ENCODE measurements around the gene RASL12. TPM values are rescaled to one million over a fixed set of nuclear protein-coding genes. Genes with fewer than 3 reads are reported as not detected.

Gene RASL12
- total RNA-seq, 3 donors from 2014 or later (not counting 1 experiment from before 2014, with no cell fraction given) = not detected

DNA sequence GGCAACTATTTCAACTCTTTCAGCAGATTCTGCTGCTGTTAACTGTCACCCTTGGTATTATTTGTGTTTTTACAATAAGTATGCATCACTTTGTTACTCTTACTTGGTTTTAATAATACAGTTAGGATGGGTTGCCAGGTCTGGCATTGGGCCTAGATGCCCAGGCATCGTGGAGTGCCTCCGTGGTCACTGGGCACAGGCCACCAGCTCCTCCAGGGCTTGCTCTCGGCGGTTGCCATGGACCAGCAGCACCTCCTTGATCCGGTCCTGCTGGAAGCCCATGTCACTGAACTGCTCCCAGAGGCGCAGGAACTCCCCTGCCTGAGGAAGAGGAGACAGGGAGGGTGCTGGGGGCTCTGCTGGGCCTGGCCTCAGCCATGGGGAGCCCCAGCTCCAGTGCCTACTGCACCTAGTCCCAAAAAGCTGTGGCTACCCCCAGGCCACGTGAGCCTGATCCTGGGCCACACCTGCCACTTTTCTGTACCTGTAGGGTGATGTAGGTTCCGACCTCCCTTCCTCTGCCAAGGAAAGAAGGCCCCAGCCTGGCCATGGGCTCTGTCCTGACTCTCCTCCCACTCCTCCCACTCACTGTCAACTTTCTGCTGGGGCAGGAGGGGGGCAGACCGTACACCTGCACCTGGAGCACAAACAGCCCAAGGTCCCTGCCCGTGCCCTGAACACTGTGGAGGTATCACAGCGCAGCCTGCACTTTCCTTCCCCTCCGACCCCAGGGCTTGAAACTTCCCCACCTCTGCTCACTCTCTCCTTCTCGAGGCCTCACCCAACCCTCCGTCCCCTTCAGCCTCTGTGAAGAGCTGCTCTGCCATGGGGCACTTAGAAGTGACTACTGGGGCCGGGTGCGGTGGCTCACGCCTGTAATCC, 25.4 kb upstream of the RASL12 start:
- intact Hi-C loops (cut with micrococcal nuclease) = no loop called here
- Histone ChIP-seq H3K4me1 (ENCODE audit: control insufficient read depth, insufficient read depth, low read length) (no peaks in the 10 kb centered on the region), H3K27me3 (ENCODE audit: control insufficient read depth, insufficient read depth, low read length) (no peaks in the 10 kb centered on the region), H3K9me3 (ENCODE audit: control insufficient read depth, insufficient read depth, low read length) (no peaks in the 10 kb centered on the region), H3K4me3 (ENCODE audit: low read length) (no peak overlapping the region), H3K27ac (ENCODE audit: low read length) (no peak overlapping the region), H3K36me3 (ENCODE audit: control insufficient read depth, insufficient read depth, low read length) (peaks cover 6% of the 10 kb centered on the region)
- Mint-ChIP-seq H3K4me3 (no peak overlapping the region), H3K27ac (no peak overlapping the region), H3K9me3 (no peaks in the 10 kb centered on the region), H3K36me3 (no peaks in the 10 kb centered on the region), H3K27me3 (ENCODE audit: low read depth in 2 of 2) (no peaks in the 10 kb centered on the region), H3K4me1 (peaks cover 0 to 3% of the 10 kb centered on the region in 2 donors)
- ATAC-seq (no peak), DNase-seq (no peak)
- 95% methylated on average over 17 of the region's 17 CpGs for WGBS (ENCODE audit: insufficient coverage)
- no peak for TF ChIP-seq CTCF (IDR thresholded peaks at IDR 0.05)

GRCh38 chr15:65091946-65092770, 24.4 kb upstream of the RASL12 start:
- Mint-ChIP-seq H3K27ac (no peak overlapping the region), H3K4me3 (no peak overlapping the region), H3K4me1 (no peaks in the 10 kb centered on the region), H3K36me3 (no peaks in the 10 kb centered on the region), H3K9me3 (no peaks in the 10 kb centered on the region), H3K27me3 (ENCODE audit: low read depth in 2 of 2) (no peaks in the 10 kb centered on the region)
- no peak for TF ChIP-seq CTCF (IDR thresholded peaks at IDR 0.05)
- Histone ChIP-seq H3K9me3 (ENCODE audit: control insufficient read depth, insufficient read depth, low read length) (no peaks in the 10 kb centered on the region), H3K27me3 (ENCODE audit: control insufficient read depth, insufficient read depth, low read length) (no peaks in the 10 kb centered on the region), H3K4me3 (ENCODE audit: low read length) (no peak overlapping the region), H3K27ac (ENCODE audit: low read length) (no peak overlapping the region), H3K36me3 (ENCODE audit: control insufficient read depth, insufficient read depth, low read length) (no peaks in the 10 kb centered on the region), H3K4me1 (ENCODE audit: control insufficient read depth, insufficient read depth, low read length) (no peaks in the 10 kb centered on the region)
- intact Hi-C loops (cut with micrococcal nuclease) = no loop called here
- no peak for ATAC-seq
- no peak for DNase-seq
- 94% methylated on average over 12 of the region's 12 CpGs for WGBS (ENCODE audit: insufficient coverage)

DNA sequence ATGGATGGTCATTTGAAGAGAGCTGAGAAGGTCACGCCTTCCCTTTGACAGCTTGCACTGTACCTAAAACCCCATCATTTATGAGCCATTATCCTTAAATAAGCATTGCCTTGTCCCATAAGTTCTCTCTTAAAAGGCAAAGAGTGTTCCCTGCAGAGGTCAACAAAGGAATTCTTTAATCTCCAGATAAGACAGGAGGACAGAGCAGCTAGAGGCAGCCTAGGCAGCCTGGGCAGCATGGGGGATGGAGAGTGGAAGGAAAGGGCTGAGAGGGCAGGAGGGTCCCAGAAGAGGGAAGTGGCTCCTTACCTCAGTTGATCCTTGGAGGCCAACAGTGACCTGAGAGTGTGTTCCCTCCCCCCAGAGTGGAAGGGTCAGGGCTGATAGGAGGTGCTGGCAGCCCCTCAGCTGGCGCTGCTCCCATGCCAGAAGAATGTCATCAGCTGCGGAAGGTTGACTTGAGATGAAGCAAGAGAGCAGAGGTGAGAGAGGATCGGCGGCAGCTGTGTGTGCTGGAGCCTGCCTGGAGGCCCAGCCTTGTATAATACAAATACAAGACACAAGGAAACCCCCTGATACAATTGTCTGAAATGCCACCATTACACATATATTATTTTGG, 21.5 kb upstream of the RASL12 start:
- H3K36me3 Mint-ChIP-seq = no peaks in the 10 kb centered on the region
- no peak for TF ChIP-seq CTCF (IDR thresholded peaks at IDR 0.05)
- no peaks in the 10 kb centered on the region for H3K9me3 Mint-ChIP-seq
- no peaks in the 10 kb centered on the region for H3K36me3 ChIP-seq (ENCODE audit: control insufficient read depth, insufficient read depth, low read length)
- no peak overlapping the region for H3K4me3 ChIP-seq (ENCODE audit: low read length)
- intact Hi-C loops (cut with micrococcal nuclease) = no loop called here
- H3K4me1 ChIP-seq (ENCODE audit: control insufficient read depth, insufficient read depth, low read length) = no peaks in the 10 kb centered on the region
- no peak for ATAC-seq
- no peaks in the 10 kb centered on the region for H3K9me3 ChIP-seq (ENCODE audit: control insufficient read depth, insufficient read depth, low read length)
- no peak overlapping the region for H3K4me3 Mint-ChIP-seq
- peaks cover 0 to 10% of the 10 kb centered on the region in 2 donors for H3K4me1 Mint-ChIP-seq
- peaks cover 2% of the 10 kb centered on the region for H3K27me3 ChIP-seq (ENCODE audit: control insufficient read depth, insufficient read depth, low read length)
- peaks cover 3 to 5% of the 10 kb centered on the region in 2 donors for H3K27me3 Mint-ChIP-seq (ENCODE audit: low read depth in 2 of 2)
- no peak for DNase-seq
- no peak overlapping the region for H3K27ac ChIP-seq (ENCODE audit: low read length)
- H3K27ac Mint-ChIP-seq = no peak overlapping the region
- WGBS (ENCODE audit: insufficient coverage) = 97% methylated on average over 4 of the region's 5 CpGs
